Suprapubic skin (tissue), 4 donors: ENCODE measurements around the gene PEAR1.

Source experiments
- EP300 ChIP-seq: sonication (generic); formaldehyde crosslinking; IDR thresholded peaks from one replicate; pipeline ENCODE4 v1.6.1; 2017; ENCODE audit warnings: antibody characterized with exemption
- POLR2A ChIP-seq, 2 donors: fragments of 450-650 bp; IDR thresholded peaks; one replicate each; pipeline ENCODE4 v1.6.1; 2017; ENCODE audit warnings: antibody characterized with exemption in 2 of 2, mild to moderate bottlenecking in 2 of 2, moderate library complexity in 2 of 2
- POLR2AphosphoS5 ChIP-seq, 3 donors: sonication (generic); formaldehyde crosslinking; IDR thresholded peaks; one replicate each; pipeline ENCODE4 v1.6.1; 2017; ENCODE audit warnings: antibody characterized with exemption in 3 of 3
- TF ChIP-seq, protein P1 (sequence below), 2 donors: fragments of 200-600 bp in 1 of 2; fragments of 450-650 bp in 1 of 2; sonication (generic) in 1 of 2; IDR thresholded peaks; one replicate each; pipeline ENCODE4 v1.5.1; 2016 to 2019; ENCODE audit warnings: antibody characterized with exemption in 2 of 2, mild to moderate bottlenecking in 1 of 2, moderate library complexity in 1 of 2

DNA sequence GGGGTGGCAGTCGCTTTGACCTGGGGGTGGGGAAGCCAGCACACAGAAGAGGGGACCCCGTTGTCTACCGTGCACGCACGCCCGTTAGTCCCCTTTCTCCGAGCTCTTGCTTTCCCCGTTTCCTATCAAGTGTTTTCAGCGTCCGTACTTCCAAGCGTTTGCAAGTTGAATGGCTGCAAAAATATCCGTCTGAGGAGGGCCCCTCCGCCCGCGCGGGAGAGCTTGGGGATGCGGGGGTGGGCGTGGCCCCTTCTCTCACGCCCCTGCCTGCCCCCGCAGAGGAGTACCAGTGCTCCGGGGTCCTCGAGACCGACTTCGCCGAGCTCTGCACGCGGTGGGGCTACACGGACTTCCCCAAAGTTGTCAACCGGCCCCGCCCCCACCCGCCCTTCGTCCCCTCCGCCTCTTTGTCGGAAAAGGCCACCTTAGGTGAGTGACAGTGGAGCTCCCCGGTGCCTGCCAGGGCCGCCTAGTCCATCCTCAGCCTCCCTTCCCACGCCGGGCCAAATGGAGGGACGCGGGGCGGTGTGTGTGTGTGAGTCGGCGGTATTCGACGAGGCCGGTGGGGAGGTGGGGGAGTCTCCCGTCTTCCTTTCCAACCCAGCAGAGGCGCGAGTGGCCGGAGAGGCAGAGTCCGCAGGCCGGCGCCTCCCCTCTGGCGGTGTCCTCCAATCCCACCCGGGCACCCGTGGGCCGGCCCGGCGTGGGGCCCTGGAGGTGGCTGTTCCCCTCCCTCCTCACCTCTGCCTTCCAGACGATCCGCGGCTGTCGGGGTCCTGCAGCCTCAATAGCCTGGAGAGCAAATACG lies 30.4 kb downstream of the PEAR1 start:
- TF ChIP-seq, protein P1, sequence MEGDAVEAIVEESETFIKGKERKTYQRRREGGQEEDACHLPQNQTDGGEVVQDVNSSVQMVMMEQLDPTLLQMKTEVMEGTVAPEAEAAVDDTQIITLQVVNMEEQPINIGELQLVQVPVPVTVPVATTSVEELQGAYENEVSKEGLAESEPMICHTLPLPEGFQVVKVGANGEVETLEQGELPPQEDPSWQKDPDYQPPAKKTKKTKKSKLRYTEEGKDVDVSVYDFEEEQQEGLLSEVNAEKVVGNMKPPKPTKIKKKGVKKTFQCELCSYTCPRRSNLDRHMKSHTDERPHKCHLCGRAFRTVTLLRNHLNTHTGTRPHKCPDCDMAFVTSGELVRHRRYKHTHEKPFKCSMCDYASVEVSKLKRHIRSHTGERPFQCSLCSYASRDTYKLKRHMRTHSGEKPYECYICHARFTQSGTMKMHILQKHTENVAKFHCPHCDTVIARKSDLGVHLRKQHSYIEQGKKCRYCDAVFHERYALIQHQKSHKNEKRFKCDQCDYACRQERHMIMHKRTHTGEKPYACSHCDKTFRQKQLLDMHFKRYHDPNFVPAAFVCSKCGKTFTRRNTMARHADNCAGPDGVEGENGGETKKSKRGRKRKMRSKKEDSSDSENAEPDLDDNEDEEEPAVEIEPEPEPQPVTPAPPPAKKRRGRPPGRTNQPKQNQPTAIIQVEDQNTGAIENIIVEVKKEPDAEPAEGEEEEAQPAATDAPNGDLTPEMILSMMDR (IDR thresholded peaks at IDR 0.05) = no peak
- TF ChIP-seq POLR2A (IDR thresholded peaks at IDR 0.05) = no peak
- no peak for TF ChIP-seq EP300
- TF ChIP-seq POLR2AphosphoS5 (IDR thresholded peaks at IDR 0.05) = no peak
